Activated CD4-positive, alpha-beta T cell treated with anti-CD3 and anti-CD28 coated beads, Interleukin-2, amount 10 ng/mL, durations not matched to agents 7 days and 5 days (primary cell): ENCODE results near the gene NAT16. TPM values are rescaled to one million over a fixed set of nuclear protein-coding genes. Genes with fewer than 3 reads are reported as not detected.

ENCODE experiments used
- CTCF ChIA-PET: fragments of 350-600 bp; sonication (Branson Sonifier 250); formaldehyde crosslinking; loops from one replicate; lab custom pipeline; 2021; ENCODE audit warnings: antibody characterized with exemption; lab: Charles Lee
- POLR2A ChIA-PET: fragments of 350-600 bp; sonication (Branson Sonifier 250); formaldehyde crosslinking; loops from one replicate; lab custom pipeline; 2021; ENCODE audit warnings: antibody characterized with exemption; lab: Charles Lee
- DNase-seq: peaks from one replicate; pipeline ENCODE4 v3.0.0-alpha.2; 2020
- H3K27ac Mint-ChIP-seq: one replicate; pipeline ENCODE4 v1.8.0; 2021; ENCODE audit warnings: mild to moderate bottlenecking, moderate library complexity, mixed read lengths
- H3K27me3 Mint-ChIP-seq: one replicate; pipeline ENCODE4 v1.8.0; 2021; ENCODE audit warnings: mixed read lengths
- H3K36me3 Mint-ChIP-seq: one replicate; pipeline ENCODE4 v1.8.0; 2021; ENCODE audit warnings: low read depth, mixed read lengths
- H3K4me1 Mint-ChIP-seq: one replicate; pipeline ENCODE4 v1.8.0; 2021; ENCODE audit warnings: mixed read lengths
- H3K4me3 Mint-ChIP-seq: one replicate; pipeline ENCODE4 v1.8.0; 2021; ENCODE audit warnings: mild to moderate bottlenecking, moderate library complexity, mixed read lengths
- H3K9me3 Mint-ChIP-seq: one replicate; pipeline ENCODE4 v1.8.0; 2021; ENCODE audit warnings: mixed read lengths
- total RNA-seq, 2 experiments: library from RNA; stranded (reverse); gene quantifications; one replicate each; pipeline ENCODE4 v1.2.3, GENCODE V29; 2021

The NAT16 gene
- total RNA-seq, 2 experiments from 2014 or later, result not detected

- Mint-ChIP-seq H3K9me3 (no peaks in the 10 kb centered on the region), H3K4me1 (peaks cover 22% of the 10 kb centered on the region), H3K36me3 (peaks cover 16% of the 10 kb centered on the region), H3K4me3 (no peak overlapping the region), H3K27me3 (peaks cover 14% of the 10 kb centered on the region), H3K27ac (no peak overlapping the region)
- DNase-seq, result no peak
- ChIA-PET POLR2A (no interaction called here), CTCF (interaction anchor here (1.8 kb wide), 1 partner anchor 14 kb away, joined by 5 read pairs; no protein-coding TSS in a partner anchor)
These were observed 20.1 kb downstream of the NAT16 start for GRCh38 chr7:101159696-101160674.

DNA sequence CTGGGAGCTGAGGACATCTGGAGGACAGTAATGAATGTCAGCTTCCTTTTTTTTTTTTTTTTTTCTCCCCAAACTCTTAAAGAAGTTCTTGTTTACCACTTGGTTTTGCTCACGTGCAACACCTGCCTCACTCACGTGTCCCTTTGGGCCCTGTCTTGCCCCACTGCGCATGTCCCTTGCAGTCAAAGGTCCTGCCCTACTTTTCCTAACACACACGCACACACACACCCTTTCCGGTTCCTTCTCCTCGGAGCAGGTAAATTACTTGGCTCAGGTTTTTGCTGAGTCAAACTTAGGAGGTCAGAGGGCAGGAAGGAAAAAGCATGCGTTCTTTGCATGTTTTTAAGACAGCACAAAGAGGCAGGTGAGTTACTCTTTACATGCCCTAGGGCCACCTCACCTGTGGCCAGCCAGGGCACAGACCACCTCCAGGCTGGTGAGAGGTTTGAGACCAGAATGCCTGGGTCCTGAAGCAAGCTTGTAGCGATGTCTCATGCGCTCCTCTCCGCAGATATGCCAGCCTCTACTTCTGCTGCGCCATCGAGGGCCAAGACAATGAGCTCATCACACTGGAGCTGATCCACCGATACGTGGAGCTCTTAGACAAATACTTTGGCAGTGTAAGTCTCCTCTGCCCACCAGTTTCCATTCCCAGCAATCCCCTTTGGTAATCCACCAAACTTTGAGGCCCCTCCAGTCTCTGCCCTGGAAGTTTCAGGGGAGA is 23.1 kb downstream of the NAT16 start:
- POLR2A ChIA-PET, result no interaction called here
- no peak for DNase-seq
- no peak overlapping the region for H3K27ac Mint-ChIP-seq

DNA sequence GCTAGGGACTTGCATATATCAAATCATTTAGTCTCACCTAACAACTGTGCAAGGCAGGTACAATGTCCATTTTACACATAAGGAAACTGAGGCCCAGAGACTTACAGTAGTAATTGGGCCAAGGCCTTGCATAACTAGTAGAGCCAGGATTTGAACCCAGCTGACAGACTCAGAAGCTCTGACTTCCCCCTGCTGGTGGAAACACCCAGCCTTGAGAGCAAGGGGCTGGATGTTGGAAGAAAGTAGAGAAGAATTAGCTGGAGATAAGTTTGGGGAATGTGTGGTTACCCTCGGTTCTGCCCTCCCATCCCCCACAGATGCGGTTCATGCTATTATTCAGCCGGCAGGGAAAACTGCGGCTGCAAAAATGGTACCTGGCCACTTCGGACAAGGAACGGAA is 23.8 kb downstream of the NAT16 start:
- DNase-seq, result no peak
- peaks cover 14% of the 10 kb centered on the region for H3K36me3 Mint-ChIP-seq
- H3K9me3 Mint-ChIP-seq, result no peaks in the 10 kb centered on the region
- ChIA-PET CTCF (interaction anchor here (0.7 to 3.2 kb wide), 5 partner anchors 9 to 33 kb away, joined by 3 to 17 read pairs (median 5); partner anchors contain the start of genes SERPINE1 and VGF), POLR2A (no interaction called here)
- no peak overlapping the region for H3K27ac Mint-ChIP-seq
- peaks cover 12% of the 10 kb centered on the region for H3K27me3 Mint-ChIP-seq
- peaks cover 18% of the 10 kb centered on the region for H3K4me1 Mint-ChIP-seq
- no peak overlapping the region for H3K4me3 Mint-ChIP-seq

More for the DNA sequence above, 23.1 kb downstream of the NAT16 start:
- Mint-ChIP-seq H3K36me3 (peaks cover 16% of the 10 kb centered on the region), H3K27me3 (peaks cover 13% of the 10 kb centered on the region), H3K4me3 (no peak overlapping the region), H3K9me3 (no peaks in the 10 kb centered on the region), H3K4me1 (peaks cover 19% of the 10 kb centered on the region)
- CTCF ChIA-PET, result interaction anchor here (0.7 to 3.2 kb wide), 11 partner anchors 9 to 135 kb away, joined by 3 to 17 read pairs (median 4); partner anchors contain the start of genes SERPINE1 and VGF

DNA sequence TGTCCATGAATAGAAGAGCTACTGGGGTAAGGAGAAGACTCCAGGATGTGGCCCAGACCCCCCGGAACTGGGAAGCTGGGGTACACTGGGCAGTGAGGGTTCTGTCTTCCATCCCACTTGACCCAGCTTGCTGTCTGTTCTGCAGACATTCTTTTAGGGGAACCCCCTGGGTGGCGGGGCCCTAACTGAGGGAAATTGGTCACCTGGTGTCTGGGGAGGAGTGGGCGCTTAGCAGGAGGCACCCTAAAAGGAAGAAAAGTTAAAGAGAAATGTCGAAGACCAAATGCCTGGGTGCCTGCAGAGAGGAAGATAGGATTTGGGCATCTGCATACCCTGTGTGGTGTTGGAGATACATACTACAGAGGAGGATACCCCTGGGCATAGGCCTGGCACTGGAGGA is 24.8 kb downstream of the NAT16 start:
- no peak for DNase-seq
- POLR2A ChIA-PET, result no interaction called here
- peaks cover 19% of the 10 kb centered on the region for H3K4me1 Mint-ChIP-seq
- peaks cover 15% of the 10 kb centered on the region for H3K27me3 Mint-ChIP-seq
- H3K27ac Mint-ChIP-seq, result peak overlapping the region; percentile 41
- CTCF ChIA-PET, result interaction anchor here (0.8 to 3.2 kb wide), 3 partner anchors 10 to 89 kb away, joined by 4 to 17 read pairs (median 4); partner anchors contain the start of gene VGF
- H3K9me3 Mint-ChIP-seq, result no peaks in the 10 kb centered on the region
- peaks cover 12% of the 10 kb centered on the region for H3K36me3 Mint-ChIP-seq
- peak overlapping the region; percentile 82 for H3K4me3 Mint-ChIP-seq

DNA sequence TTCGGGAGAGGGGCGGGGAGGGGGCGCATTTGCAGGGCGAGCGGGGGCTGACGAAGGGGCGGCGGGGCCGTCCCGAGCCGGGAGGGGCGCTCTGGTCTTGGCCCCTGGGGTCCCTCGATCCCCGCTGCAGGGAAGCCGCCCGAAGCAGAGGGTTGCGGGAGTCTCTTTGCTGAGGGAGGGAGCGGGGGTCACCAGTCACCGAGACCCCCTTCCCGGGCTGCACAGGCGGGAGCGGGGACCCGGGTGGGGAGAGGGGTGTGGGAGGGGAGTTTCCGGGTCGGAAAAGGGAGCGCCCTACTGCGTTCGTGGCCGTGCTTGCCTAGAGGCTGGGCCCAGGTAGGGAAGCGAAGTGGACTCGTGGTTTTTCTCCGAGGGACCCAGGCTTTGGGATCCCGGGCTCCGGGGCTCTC is 25.4 kb downstream of the NAT16 start:
- CTCF ChIA-PET, result interaction anchor here (0.8 to 3.1 kb wide), 4 partner anchors 10 to 89 kb away, joined by 3 to 20 read pairs (median 4); partner anchors contain the start of gene VGF
- no peaks in the 10 kb centered on the region for H3K9me3 Mint-ChIP-seq
- DNase-seq, result peak; percentile 25
- H3K27ac Mint-ChIP-seq, result no peak overlapping the region
- POLR2A ChIA-PET, result interaction anchor here (1.0 kb wide), 1 partner anchor 97 kb away, joined by 4 read pairs; no protein-coding TSS in a partner anchor
- H3K4me1 Mint-ChIP-seq, result peaks cover 19% of the 10 kb centered on the region
- peak overlapping the region; percentile 82 for H3K4me3 Mint-ChIP-seq
- peaks cover 18% of the 10 kb centered on the region for H3K27me3 Mint-ChIP-seq
- H3K36me3 Mint-ChIP-seq, result peaks cover 12% of the 10 kb centered on the region

DNA sequence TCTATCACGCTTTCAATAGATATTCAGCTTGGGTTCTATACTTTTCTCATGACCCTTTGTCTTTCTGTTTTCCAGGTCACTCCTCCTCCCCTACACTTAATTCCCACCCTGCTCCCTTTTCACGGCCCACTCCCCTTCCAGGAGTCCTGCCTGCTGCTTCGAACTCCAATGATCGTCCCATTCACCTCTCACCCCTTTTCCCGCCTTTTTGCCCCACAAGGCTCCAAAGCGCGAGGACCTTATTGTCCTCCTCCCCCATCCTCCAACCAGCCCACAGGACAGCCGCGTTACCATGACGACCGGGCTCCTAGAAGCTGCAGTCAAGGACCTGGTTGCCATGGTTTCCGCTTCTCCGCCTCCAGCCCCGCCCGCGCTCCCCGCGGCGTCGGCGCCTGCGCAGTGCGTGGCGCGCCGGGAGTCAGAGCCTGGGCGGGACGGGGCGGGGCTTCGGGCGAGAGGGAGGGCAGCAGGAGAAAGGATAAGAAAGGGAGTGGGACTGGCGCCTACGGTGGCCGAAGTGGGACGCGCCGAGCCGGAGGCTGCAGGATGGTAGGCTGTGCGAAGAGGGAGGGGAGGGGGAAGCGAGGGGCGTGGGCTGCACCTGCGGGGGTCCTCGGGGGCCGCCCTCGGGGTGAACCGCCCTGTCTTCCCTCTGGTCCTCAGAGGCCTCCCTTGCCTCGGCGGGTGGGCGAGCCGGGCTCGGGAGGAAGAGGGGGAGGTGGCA is 26.0 kb downstream of the NAT16 start, which contains the start of gene AP1S1:
TSS of gene AP1S1 (plus strand) at position 508 of the 724 bp plus-strand sequence. CDS start at position 547, 39 bp downstream.
- H3K4me3 Mint-ChIP-seq, result peak within 1 kb of the TSS; percentile 82
- DNase-seq, result peak; percentile 96
- H3K27me3 Mint-ChIP-seq, result peaks cover 23% of the 10 kb centered on the region
- peaks cover 19% of the 10 kb centered on the region for H3K4me1 Mint-ChIP-seq
- H3K36me3 Mint-ChIP-seq, result peaks cover 9% of the 10 kb centered on the region
- ChIA-PET CTCF (interaction anchor here (0.8 to 3.1 kb wide), 3 partner anchors 10 to 90 kb away, joined by 3 to 20 read pairs (median 4); no protein-coding TSS in a partner anchor), POLR2A (interaction anchor here (1.0 kb wide), 1 partner anchor 98 kb away, joined by 4 read pairs; no protein-coding TSS in a partner anchor)
- no peaks in the 10 kb centered on the region for H3K9me3 Mint-ChIP-seq
- peak within 1 kb of the TSS; percentile 55 for H3K27ac Mint-ChIP-seq

DNA sequence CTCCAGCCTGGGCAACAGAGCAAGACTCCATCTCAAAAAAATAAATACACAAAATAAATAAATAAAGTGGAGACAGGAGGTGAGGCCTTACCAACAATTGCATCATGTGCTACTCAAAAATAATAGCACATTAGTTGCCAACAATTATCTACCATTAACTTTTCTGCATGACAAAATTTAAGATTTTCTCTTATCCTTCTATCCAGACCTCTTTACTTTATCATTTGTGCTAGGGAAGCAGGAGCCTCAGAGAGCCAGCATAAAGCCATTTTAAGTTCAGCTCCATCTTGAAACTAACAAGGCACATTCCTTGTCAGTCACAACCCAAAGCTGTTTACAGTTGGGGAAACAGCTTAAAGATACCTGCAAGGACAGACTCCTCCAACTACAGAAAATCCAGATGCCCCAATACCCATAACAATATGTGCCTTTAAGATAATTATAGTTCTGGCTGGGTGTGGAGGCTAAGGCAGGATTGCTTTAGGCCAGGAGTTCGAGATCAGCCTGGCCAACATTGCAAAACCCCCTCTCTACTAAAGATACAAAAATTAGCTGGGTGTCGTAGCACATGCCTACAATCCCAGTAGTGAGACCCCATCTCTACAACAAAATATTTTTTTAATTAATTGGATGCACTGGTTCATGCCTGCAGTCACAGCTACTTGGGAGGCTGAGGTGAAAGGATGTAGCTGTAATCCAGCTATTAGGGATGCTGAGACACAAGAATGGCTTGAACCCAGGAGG is 28.0 kb downstream of the NAT16 start:
- no peak for DNase-seq
- no peaks in the 10 kb centered on the region for H3K9me3 Mint-ChIP-seq
- CTCF ChIA-PET, result interaction anchor here (1.2 to 3.1 kb wide), 3 partner anchors 8 to 75 kb away, joined by 5 to 20 read pairs (median 6); no protein-coding TSS in a partner anchor
- H3K4me3 Mint-ChIP-seq, result no peak overlapping the region
- peaks cover 24% of the 10 kb centered on the region for H3K4me1 Mint-ChIP-seq
- H3K27me3 Mint-ChIP-seq, result peaks cover 33% of the 10 kb centered on the region
- H3K36me3 Mint-ChIP-seq, result peaks cover 6% of the 10 kb centered on the region
- H3K27ac Mint-ChIP-seq, result no peak overlapping the region
- POLR2A ChIA-PET, result interaction anchor here (0.6 kb wide), 1 partner anchor 56 kb away, joined by 3 read pairs; no protein-coding TSS in a partner anchor

- ChIA-PET POLR2A (no interaction called here), CTCF (interaction anchor here (0.6 to 3.1 kb wide), 8 partner anchors 17 to 271 kb away, joined by 3 to 16 read pairs (median 3); no protein-coding TSS in a partner anchor)
- H3K27me3 Mint-ChIP-seq, result peaks cover 29% of the 10 kb centered on the region
- H3K4me1 Mint-ChIP-seq, result peaks cover 37% of the 10 kb centered on the region
- no peak overlapping the region for H3K27ac Mint-ChIP-seq
- H3K36me3 Mint-ChIP-seq, result no peaks in the 10 kb centered on the region
- no peak overlapping the region for H3K4me3 Mint-ChIP-seq
- H3K9me3 Mint-ChIP-seq, result no peaks in the 10 kb centered on the region
- no peak for DNase-seq
These were observed 39.2 kb downstream of the NAT16 start for GRCh38 chr7:101140746-101141382.

DNA sequence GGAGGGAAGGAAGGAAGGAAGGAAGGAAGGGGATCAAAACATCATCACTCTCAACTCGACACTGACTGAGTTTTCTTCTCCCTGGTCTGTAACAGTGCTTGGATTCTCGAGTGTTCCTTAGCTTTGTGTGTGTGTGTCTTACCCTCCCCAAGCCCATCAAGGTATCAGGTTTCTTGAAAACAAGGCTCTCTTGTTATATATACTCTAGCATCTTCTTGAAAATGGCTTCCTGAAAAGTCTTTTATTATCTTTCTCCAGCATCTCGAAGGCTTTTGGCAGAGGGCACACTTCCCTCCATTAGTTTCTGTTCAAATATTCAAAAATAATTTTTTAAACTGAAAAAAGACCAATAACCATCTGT is 39.8 kb downstream of the NAT16 start:
- Mint-ChIP-seq H3K4me1 (peaks cover 37% of the 10 kb centered on the region), H3K27me3 (peaks cover 25% of the 10 kb centered on the region), H3K4me3 (no peak overlapping the region), H3K36me3 (no peaks in the 10 kb centered on the region), H3K9me3 (no peaks in the 10 kb centered on the region), H3K27ac (peak overlapping the region; percentile 15)
- DNase-seq, result no peak
- POLR2A ChIA-PET, result no interaction called here
- CTCF ChIA-PET, result interaction anchor here (0.6 to 3.1 kb wide), 6 partner anchors 17 to 246 kb away, joined by 3 to 16 read pairs (median 3); no protein-coding TSS in a partner anchor

DNA sequence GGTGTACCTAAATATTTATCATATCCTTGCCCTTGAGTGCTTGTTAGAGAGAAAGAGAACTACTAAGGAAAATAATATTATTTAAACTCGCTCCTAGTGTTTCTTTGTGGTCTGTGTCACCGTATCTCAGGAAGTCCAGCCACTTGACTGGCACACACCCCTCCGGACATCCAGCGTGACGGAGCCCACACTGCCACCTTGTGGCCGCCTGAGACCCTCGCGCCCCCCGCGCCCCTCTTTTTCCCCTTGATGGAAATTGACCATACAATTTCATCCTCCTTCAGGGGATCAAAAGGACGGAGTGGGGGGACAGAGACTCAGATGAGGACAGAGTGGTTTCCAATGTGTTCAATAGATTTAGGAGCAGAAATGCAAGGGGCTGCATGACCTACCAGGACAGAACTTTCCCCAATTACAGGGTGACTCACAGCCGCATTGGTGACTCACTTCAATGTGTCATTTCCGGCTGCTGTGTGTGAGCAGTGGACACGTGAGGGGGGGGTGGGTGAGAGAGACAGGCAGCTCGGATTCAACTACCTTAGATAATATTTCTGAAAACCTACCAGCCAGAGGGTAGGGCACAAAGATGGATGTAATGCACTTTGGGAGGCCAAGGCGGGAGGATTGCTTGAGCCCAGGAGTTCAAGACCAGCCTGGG is 41.8 kb downstream of the NAT16 start:
- CTCF ChIA-PET, result interaction anchor here (0.6 to 1.4 kb wide), 6 partner anchors 9 to 153 kb away, joined by 3 to 4 read pairs (median 3); partner anchors contain the start of genes CLDN15, PLOD3 and ZNHIT1
- Mint-ChIP-seq H3K36me3 (no peaks in the 10 kb centered on the region), H3K4me3 (peak overlapping the region; percentile 22), H3K4me1 (peaks cover 35% of the 10 kb centered on the region), H3K27me3 (peaks cover 29% of the 10 kb centered on the region), H3K9me3 (no peaks in the 10 kb centered on the region), H3K27ac (peak overlapping the region; percentile 64)
- peak; percentile 81 for DNase-seq
- POLR2A ChIA-PET, result no interaction called here
